ENCODE measurements around the gene MANF. TPM values are rescaled to one million over a fixed set of nuclear protein-coding genes. Genes with fewer than 3 reads are reported as not detected.

Gene MANF
- total RNA-seq, 1 experiment from 2014 or later, result 132 TPM

GRCh38 chr3:51358981-51359380, 26.1 kb upstream of the MANF start:
- DNase-seq (ENCODE audit: low read depth, low spot score), result no peak
- H3K27ac ChIP-seq (ENCODE audit: low read depth, low read length), result no peak overlapping the region
- no peaks in the 10 kb centered on the region for H3K36me3 ChIP-seq (ENCODE audit: control insufficient read depth in 1 of 2, insufficient read depth in 2 of 2, low read length in 2 of 2)
- H2AFZ ChIP-seq (ENCODE audit: low read depth, low read length, poor library complexity, severe bottlenecking), result no peak overlapping the region
- CTCF ChIA-PET, result no interaction called here
- no peaks in the 10 kb centered on the region for H3K9me2 ChIP-seq (ENCODE audit: insufficient read depth)
- no peaks in the 10 kb centered on the region for H3K9me3 ChIP-seq (ENCODE audit: control insufficient read depth in 1 of 2, insufficient read depth in 1 of 2, low read depth in 1 of 2, low read length in 2 of 2)
- ATAC-seq, result no peak
- intact Hi-C loops (cut with micrococcal nuclease), result no loop called here
- RAD21 ChIA-PET (ENCODE audit: low non-redundant PET in 1 of 2, low total read pairs in 2 of 2, uncharacterized antibody in 2 of 2, unreplicated experiment in 2 of 2), result interaction anchor here in 1 of 2 experiments (1.0 kb wide), 1 partner anchor 10 kb away, joined by 4 read pairs; no protein-coding TSS in a partner anchor
- no peaks in the 10 kb centered on the region for H4K20me1 ChIP-seq (ENCODE audit: insufficient read depth)
- peaks cover 0 to 4% of the 10 kb centered on the region in 2 experiments; a peak in 1 of 4 replicates for H3K4me1 ChIP-seq (ENCODE audit: control insufficient read depth in 1 of 2, insufficient read depth in 2 of 2, low read length in 2 of 2)
- BruUV-seq (replicated peaks), result no TSS peak
- H3K4me2 ChIP-seq (ENCODE audit: low read length), result no peak overlapping the region
- TF ChIP-seq, protein P1, sequence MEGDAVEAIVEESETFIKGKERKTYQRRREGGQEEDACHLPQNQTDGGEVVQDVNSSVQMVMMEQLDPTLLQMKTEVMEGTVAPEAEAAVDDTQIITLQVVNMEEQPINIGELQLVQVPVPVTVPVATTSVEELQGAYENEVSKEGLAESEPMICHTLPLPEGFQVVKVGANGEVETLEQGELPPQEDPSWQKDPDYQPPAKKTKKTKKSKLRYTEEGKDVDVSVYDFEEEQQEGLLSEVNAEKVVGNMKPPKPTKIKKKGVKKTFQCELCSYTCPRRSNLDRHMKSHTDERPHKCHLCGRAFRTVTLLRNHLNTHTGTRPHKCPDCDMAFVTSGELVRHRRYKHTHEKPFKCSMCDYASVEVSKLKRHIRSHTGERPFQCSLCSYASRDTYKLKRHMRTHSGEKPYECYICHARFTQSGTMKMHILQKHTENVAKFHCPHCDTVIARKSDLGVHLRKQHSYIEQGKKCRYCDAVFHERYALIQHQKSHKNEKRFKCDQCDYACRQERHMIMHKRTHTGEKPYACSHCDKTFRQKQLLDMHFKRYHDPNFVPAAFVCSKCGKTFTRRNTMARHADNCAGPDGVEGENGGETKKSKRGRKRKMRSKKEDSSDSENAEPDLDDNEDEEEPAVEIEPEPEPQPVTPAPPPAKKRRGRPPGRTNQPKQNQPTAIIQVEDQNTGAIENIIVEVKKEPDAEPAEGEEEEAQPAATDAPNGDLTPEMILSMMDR (IDR thresholded peaks at IDR 0.05 in 2 of 3, conservative IDR thresholded peaks at IDR 0.05 in 1 of 3; ENCODE audit: borderline replicate concordance in 1 of 3, insufficient read depth in 1 of 3, low read depth in 2 of 3, low read length in 2 of 3), result no peak
- TF ChIP-seq CEBPB (IDR thresholded peaks at IDR 0.05; ENCODE audit: low read depth) (no peak), EZH2phosphoT487 (IDR thresholded peaks at IDR 0.05; ENCODE audit: borderline replicate concordance) (no peak), SRF (IDR thresholded peaks at IDR 0.05; ENCODE audit: low read depth) (no peak), EGR1 (IDR thresholded peaks at IDR 0.05; ENCODE audit: low read depth) (no peak), ZFX (IDR thresholded peaks at IDR 0.05) (no peak), CBX3 (IDR thresholded peaks at IDR 0.05; ENCODE audit: low read depth) (no peak), ZNF274 (IDR thresholded peaks at IDR 0.05; ENCODE audit: low read depth, low read length) (no peak)
- TF ChIP-seq, protein P2, sequence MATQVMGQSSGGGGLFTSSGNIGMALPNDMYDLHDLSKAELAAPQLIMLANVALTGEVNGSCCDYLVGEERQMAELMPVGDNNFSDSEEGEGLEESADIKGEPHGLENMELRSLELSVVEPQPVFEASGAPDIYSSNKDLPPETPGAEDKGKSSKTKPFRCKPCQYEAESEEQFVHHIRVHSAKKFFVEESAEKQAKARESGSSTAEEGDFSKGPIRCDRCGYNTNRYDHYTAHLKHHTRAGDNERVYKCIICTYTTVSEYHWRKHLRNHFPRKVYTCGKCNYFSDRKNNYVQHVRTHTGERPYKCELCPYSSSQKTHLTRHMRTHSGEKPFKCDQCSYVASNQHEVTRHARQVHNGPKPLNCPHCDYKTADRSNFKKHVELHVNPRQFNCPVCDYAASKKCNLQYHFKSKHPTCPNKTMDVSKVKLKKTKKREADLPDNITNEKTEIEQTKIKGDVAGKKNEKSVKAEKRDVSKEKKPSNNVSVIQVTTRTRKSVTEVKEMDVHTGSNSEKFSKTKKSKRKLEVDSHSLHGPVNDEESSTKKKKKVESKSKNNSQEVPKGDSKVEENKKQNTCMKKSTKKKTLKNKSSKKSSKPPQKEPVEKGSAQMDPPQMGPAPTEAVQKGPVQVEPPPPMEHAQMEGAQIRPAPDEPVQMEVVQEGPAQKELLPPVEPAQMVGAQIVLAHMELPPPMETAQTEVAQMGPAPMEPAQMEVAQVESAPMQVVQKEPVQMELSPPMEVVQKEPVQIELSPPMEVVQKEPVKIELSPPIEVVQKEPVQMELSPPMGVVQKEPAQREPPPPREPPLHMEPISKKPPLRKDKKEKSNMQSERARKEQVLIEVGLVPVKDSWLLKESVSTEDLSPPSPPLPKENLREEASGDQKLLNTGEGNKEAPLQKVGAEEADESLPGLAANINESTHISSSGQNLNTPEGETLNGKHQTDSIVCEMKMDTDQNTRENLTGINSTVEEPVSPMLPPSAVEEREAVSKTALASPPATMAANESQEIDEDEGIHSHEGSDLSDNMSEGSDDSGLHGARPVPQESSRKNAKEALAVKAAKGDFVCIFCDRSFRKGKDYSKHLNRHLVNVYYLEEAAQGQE (IDR thresholded peaks at IDR 0.05; ENCODE audit: low read depth), result no peak
- no peaks in the 10 kb centered on the region for H3K27me3 ChIP-seq (ENCODE audit: insufficient read depth, low read length)
- H3K9ac ChIP-seq (ENCODE audit: low read length), result no peak overlapping the region
- POLR2A ChIA-PET, result no interaction called here
- no peaks in the 10 kb centered on the region for H3K79me2 ChIP-seq (ENCODE audit: insufficient read depth, low read length)
- no peak overlapping the region for H3K4me3 ChIP-seq (replicated peaks in 1 of 2; ENCODE audit: low read depth in 1 of 2, low read length in 2 of 2)
